ENCODE data around the gene CDK5.
"Not testable (repeated sequence)": the region's sequence is repeated elsewhere in the genome, so short reads cannot be mapped to it uniquely, and the experiment has no call there.

The CDK5 gene

GRCh38 chr7:151026771-151027727 lies 30.6 kb downstream of the CDK5 start:
- not testable (repeated sequence) for H3K79me1 ChIP-seq (replicated peaks; ENCODE audit: low read length, poor library complexity, severe bottlenecking)
- 34% methylated on average over 16 of the region's 19 CpGs for WGBS

DNA sequence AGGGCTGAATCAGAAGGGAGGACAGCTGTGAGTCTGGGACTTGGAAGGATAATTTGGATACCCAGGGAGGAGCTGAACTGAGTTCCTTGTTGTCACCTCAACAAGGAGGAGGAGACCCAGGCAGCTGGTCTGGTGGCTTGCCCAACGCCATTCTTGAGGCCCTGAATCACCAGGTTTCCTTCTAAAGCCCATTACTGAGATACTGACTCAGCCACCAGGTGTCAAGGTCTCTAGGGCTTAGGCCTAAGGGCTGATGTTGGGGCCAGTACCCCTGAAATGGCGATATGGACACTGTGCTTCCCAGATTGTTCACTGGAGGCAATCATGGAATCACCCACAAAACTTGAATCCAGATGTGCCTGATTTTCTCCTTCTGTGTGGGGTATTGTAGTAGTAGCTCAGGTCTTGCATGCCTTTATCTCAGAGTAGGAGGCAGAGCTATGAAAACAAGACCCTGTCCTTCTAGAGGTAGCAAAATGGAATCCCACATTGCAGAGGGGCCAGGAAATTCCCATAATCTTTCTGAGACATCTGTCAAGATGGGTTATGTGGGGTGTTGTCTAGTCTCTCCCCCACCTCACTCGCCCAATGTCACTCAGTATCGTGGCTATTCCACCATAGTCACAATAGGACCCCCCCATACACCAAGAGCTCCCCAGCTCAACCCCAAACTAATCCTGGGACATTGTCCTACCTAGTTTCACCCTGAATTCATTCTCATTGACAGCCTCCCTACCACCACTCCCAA lies 31.6 kb downstream of the CDK5 start:
- H3K14ac ChIP-seq (ENCODE audit: low read length in 2 of 2): no peak overlapping the region

More at GRCh38 chr7:151026771-151027727, 30.6 kb downstream of the CDK5 start:
- H3K4me2 ChIP-seq (ENCODE audit: low read length, poor library complexity, severe bottlenecking); H3K9me3 ChIP-seq (ENCODE audit: control insufficient read depth, low read length); H3K4ac ChIP-seq (ENCODE audit: low read depth in 1 of 2, low read length in 2 of 2); H3K14ac ChIP-seq (ENCODE audit: low read length in 2 of 2); H2AK5ac ChIP-seq (ENCODE audit: low read length, severe bottlenecking); H2BK5ac ChIP-seq (ENCODE audit: low read depth, low read length, poor library complexity, severe bottlenecking); H2BK12ac ChIP-seq (ENCODE audit: low read length in 2 of 2); H3K18ac ChIP-seq (ENCODE audit: low read depth in 1 of 2, low read length in 2 of 2); H3K27ac ChIP-seq (ENCODE audit: low read length, poor library complexity, severe bottlenecking); H4K91ac ChIP-seq (ENCODE audit: low read length); H2BK15ac ChIP-seq (ENCODE audit: low read depth, poor library complexity, severe bottlenecking); H3K36me3 ChIP-seq (ENCODE audit: control insufficient read depth in 1 of 2, insufficient read depth in 2 of 2, low read depth in 1 of 2, low read length in 2 of 2); H3K23ac ChIP-seq (ENCODE audit: low read length in 2 of 2); H3K4me1 ChIP-seq (ENCODE audit: control insufficient read depth, insufficient read depth, low read depth, low read length); H2AFZ ChIP-seq (ENCODE audit: low read depth, low read length); H2BK120ac ChIP-seq (ENCODE audit: low read depth, low read length): not testable (repeated sequence)
- Histone ChIP-seq H3K27me3 (ENCODE audit: control insufficient read depth in 1 of 2, insufficient read depth in 1 of 2, low read length in 2 of 2) (peaks cover 7 to 14% of the 10 kb centered on the region in 2 experiments), H3K4me3 (ENCODE audit: insufficient read depth in 1 of 2, low read depth in 1 of 2, low read length in 2 of 2) (peak overlapping the region in 1 of 2 experiments; percentile 92), H4K8ac (ENCODE audit: low read length) (peak overlapping the region; percentile 80), H3K9ac (ENCODE audit: low read length) (peak overlapping the region; percentile 92)
- peak; percentile 12 for DNase-seq

DNA sequence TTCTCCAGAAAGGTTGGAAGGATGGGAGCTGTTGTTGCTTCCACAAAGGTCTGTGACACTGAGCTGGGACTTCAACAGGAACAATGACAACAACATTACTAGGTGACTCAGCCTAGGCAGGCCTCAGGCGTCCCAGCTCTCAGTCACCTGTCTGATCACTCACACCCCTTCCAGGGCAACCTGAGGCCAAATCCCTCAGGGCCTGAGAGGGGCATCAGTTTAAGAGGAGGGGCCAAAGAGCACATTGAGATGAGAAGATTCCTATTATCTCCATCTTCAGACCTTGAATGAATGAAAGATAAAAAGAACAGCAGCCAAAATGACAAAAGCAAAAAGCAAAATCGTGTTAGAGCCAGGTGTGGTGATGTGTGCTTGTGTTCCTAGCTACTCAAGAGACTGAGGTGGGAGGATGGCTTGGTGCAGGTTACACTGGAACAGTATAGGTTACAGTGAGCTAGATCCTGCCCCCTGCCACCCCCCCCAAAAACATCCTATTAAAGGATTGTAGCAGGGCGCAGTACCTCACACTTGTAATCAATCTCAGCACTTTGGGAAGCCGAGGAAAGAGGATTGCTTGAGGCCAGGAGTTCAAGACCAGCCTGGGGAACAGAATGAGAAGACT lies 33.2 kb downstream of the CDK5 start, which contains the start of gene ATG9B:
ATG9B (minus strand) TSS at position 60 of the 622 bp plus-strand sequence. CDS start 71 bp downstream, outside the sequence.
- H3K23ac ChIP-seq (ENCODE audit: low read length in 2 of 2): peak within 1 kb of the TSS in 1 of 2 experiments; percentile 24
- H3K27me3 ChIP-seq (ENCODE audit: control insufficient read depth in 1 of 2, insufficient read depth in 1 of 2, low read length in 2 of 2): peaks cover 26 to 32% of the 10 kb centered on the region in 2 experiments
- H3K4me2 ChIP-seq (ENCODE audit: low read length, poor library complexity, severe bottlenecking): no peak within 1 kb of the TSS
- H3K4me3 ChIP-seq (ENCODE audit: insufficient read depth in 1 of 2, low read depth in 1 of 2, low read length in 2 of 2): no peak within 1 kb of the TSS
- no peaks in the 10 kb centered on the region for H3K9me3 ChIP-seq (ENCODE audit: control insufficient read depth, low read length)
- H2AK5ac ChIP-seq (ENCODE audit: low read length, severe bottlenecking): no peak within 1 kb of the TSS
- H3K36me3 ChIP-seq (ENCODE audit: control insufficient read depth in 1 of 2, insufficient read depth in 2 of 2, low read depth in 1 of 2, low read length in 2 of 2): no peaks in the 10 kb centered on the region
- peak within 1 kb of the TSS in 1 of 2 experiments; percentile 76 for H2BK12ac ChIP-seq (ENCODE audit: low read length in 2 of 2)
- H3K4me1 ChIP-seq (ENCODE audit: control insufficient read depth, insufficient read depth, low read depth, low read length): peaks cover 6% of the 10 kb centered on the region
- H4K8ac ChIP-seq (ENCODE audit: low read length): no peak within 1 kb of the TSS
- no peak within 1 kb of the TSS for H2BK120ac ChIP-seq (ENCODE audit: low read depth, low read length)
- H3K27ac ChIP-seq (ENCODE audit: low read length, poor library complexity, severe bottlenecking): no peak within 1 kb of the TSS
- no peak for DNase-seq
- peak within 1 kb of the TSS; percentile 14 to 17 for H3K4ac ChIP-seq (ENCODE audit: low read depth in 1 of 2, low read length in 2 of 2)
- no peak within 1 kb of the TSS for H2BK15ac ChIP-seq (ENCODE audit: low read depth, poor library complexity, severe bottlenecking)
- no peak within 1 kb of the TSS for H3K18ac ChIP-seq (ENCODE audit: low read depth in 1 of 2, low read length in 2 of 2)
- no peak within 1 kb of the TSS for H2AFZ ChIP-seq (ENCODE audit: low read depth, low read length)
- peak within 1 kb of the TSS; percentile 28 for H4K91ac ChIP-seq (ENCODE audit: low read length)
- 87% methylated on average over 3 of the region's 4 CpGs for WGBS
- H3K14ac ChIP-seq (ENCODE audit: low read length in 2 of 2): peak within 1 kb of the TSS in 1 of 2 experiments; percentile 56
- peaks cover 1% of the 10 kb centered on the region for H3K79me1 ChIP-seq (replicated peaks; ENCODE audit: low read length, poor library complexity, severe bottlenecking)
- H2BK5ac ChIP-seq (ENCODE audit: low read depth, low read length, poor library complexity, severe bottlenecking): no peak within 1 kb of the TSS
- H3K9ac ChIP-seq (ENCODE audit: low read length): no peak within 1 kb of the TSS

More for the DNA sequence above, 31.6 kb downstream of the CDK5 start:
- peak; percentile 46 for DNase-seq
- Histone ChIP-seq H3K4ac (ENCODE audit: low read depth in 1 of 2, low read length in 2 of 2) (no peak overlapping the region), H2BK120ac (ENCODE audit: low read depth, low read length) (no peak overlapping the region), H3K27ac (ENCODE audit: low read length, poor library complexity, severe bottlenecking) (no peak overlapping the region), H2BK12ac (ENCODE audit: low read length in 2 of 2) (no peak overlapping the region), H3K4me1 (ENCODE audit: control insufficient read depth, insufficient read depth, low read depth, low read length) (peaks cover 6% of the 10 kb centered on the region), H3K4me2 (ENCODE audit: low read length, poor library complexity, severe bottlenecking) (no peak overlapping the region), H3K4me3 (ENCODE audit: insufficient read depth in 1 of 2, low read depth in 1 of 2, low read length in 2 of 2) (no peak overlapping the region), H2AFZ (ENCODE audit: low read depth, low read length) (no peak overlapping the region), H3K9me3 (ENCODE audit: control insufficient read depth, low read length) (no peaks in the 10 kb centered on the region), H2AK5ac (ENCODE audit: low read length, severe bottlenecking) (no peak overlapping the region), H4K8ac (ENCODE audit: low read length) (no peak overlapping the region), H3K36me3 (ENCODE audit: control insufficient read depth in 1 of 2, insufficient read depth in 2 of 2, low read depth in 1 of 2, low read length in 2 of 2) (no peaks in the 10 kb centered on the region), H3K18ac (ENCODE audit: low read depth in 1 of 2, low read length in 2 of 2) (no peak overlapping the region), H3K27me3 (ENCODE audit: control insufficient read depth in 1 of 2, insufficient read depth in 1 of 2, low read length in 2 of 2) (peaks cover 11 to 16% of the 10 kb centered on the region in 2 experiments), H2BK15ac (ENCODE audit: low read depth, poor library complexity, severe bottlenecking) (no peak overlapping the region), H2BK5ac (ENCODE audit: low read depth, low read length, poor library complexity, severe bottlenecking) (no peak overlapping the region), H3K79me1 (replicated peaks; ENCODE audit: low read length, poor library complexity, severe bottlenecking) (peaks cover 5% of the 10 kb centered on the region), H3K23ac (ENCODE audit: low read length in 2 of 2) (no peak overlapping the region), H4K91ac (ENCODE audit: low read length) (no peak overlapping the region), H3K9ac (ENCODE audit: low read length) (no peak overlapping the region)
- 90% methylated on average over 4 of the region's 4 CpGs for WGBS
